ENCODE data around the gene FIG4. TPM values are rescaled to one million over a fixed set of nuclear protein-coding genes. Genes with fewer than 3 reads are reported as not detected.
A peak's percentile ranks its signal among the peaks of the same experiment; 100 is the strongest.

FIG4 gene
- total and polyA plus RNA-seq, 2 of the 4 experiments (the other 2 are of a cell fraction), result 12.1 to 15.4 TPM

GRCh38 chr6:109834131-109834530, 143.0 kb downstream of the FIG4 start:
- H3K14ac ChIP-seq (replicated peaks; ENCODE audit: low read depth, low read length), result no peak overlapping the region
- in situ Hi-C loops (cut with MboI; ENCODE audit: low sequenced_read_pairs), result no loop called here
- H2BK5ac ChIP-seq (ENCODE audit: low read depth, low read length, poor library complexity, severe bottlenecking), result no peak overlapping the region
- no peak overlapping the region for H3K23ac ChIP-seq (ENCODE audit: low read depth, low read length)
- H3K4ac ChIP-seq (ENCODE audit: low read depth, low read length), result no peak overlapping the region
- H3K79me1 ChIP-seq (ENCODE audit: low read depth in 1 of 2, low read length in 2 of 2), result no peaks in the 10 kb centered on the region
- H2BK15ac ChIP-seq (ENCODE audit: low read depth, low read length), result no peak overlapping the region
- no peak overlapping the region for H2BK20ac ChIP-seq (ENCODE audit: low read depth, low read length)
- WGBS, 2 experiments (ENCODE audit: extremely low coverage in 2 of 2, insufficient read length in 1 of 2), result no CpG with 5 or more reads among the region's 3 CpGs
- H3K27ac ChIP-seq (ENCODE audit: insufficient read depth, low read length), result no peak overlapping the region
- no peak overlapping the region for H2AK5ac ChIP-seq (ENCODE audit: low read depth, low read length)
- no peak overlapping the region for H2AK9ac ChIP-seq (replicated peaks; ENCODE audit: low read depth, low read length, poor library complexity)
- H3K27me3 ChIP-seq (ENCODE audit: control insufficient read depth, insufficient read depth, low read length), result no peaks in the 10 kb centered on the region
- no peak overlapping the region for H3K9ac ChIP-seq (ENCODE audit: low read depth, low read length)
- H2BK120ac ChIP-seq (ENCODE audit: low read depth, low read length), result no peak overlapping the region
- POLR2A ChIA-PET (ENCODE audit: unreplicated experiment), result no interaction called here
- no TSS peak for BruUV-seq (replicated peaks)
- H4K91ac ChIP-seq (ENCODE audit: insufficient read depth, low read depth, low read length), result no peak overlapping the region
- dilution Hi-C loops (cut with HindIII; ENCODE audit: low sequenced_read_pairs, unreplicated experiment), result no loop called here
- DNase-seq (peak; percentile 24), ATAC-seq (ENCODE audit: low read depth) (no peak)
- CTCF ChIA-PET, result no interaction called here
- H2AFZ ChIP-seq (replicated peaks; ENCODE audit: low read length, poor library complexity), result no peak overlapping the region
- no peak overlapping the region for H3K18ac ChIP-seq (ENCODE audit: low read depth, low read length)
- no peak overlapping the region for H4K5ac ChIP-seq (ENCODE audit: low read depth, low read length)
- no peaks in the 10 kb centered on the region for H4K20me1 ChIP-seq (ENCODE audit: insufficient read depth, low read length)
- no peaks in the 10 kb centered on the region; the same call in 1 of the 2 replicates for H3K9me1 ChIP-seq (ENCODE audit: insufficient read depth, low read length)
- no peaks in the 10 kb centered on the region for H3K9me3 ChIP-seq (ENCODE audit: control insufficient read depth, insufficient read depth, low read length)
- no peak overlapping the region for H4K8ac ChIP-seq (ENCODE audit: low read depth in 2 of 2, low read length in 2 of 2)
- no peak for TF ChIP-seq CEBPB (IDR thresholded peaks at IDR 0.05; ENCODE audit: low read depth, low read length)
- no peak for TF ChIP-seq MXI1 (IDR thresholded peaks at IDR 0.05; ENCODE audit: borderline replicate concordance, low read depth, low read length)
- no peak for TF ChIP-seq MAFK (IDR thresholded peaks at IDR 0.05; ENCODE audit: low read depth, low read length)
- no peak for TF ChIP-seq MAZ (IDR thresholded peaks at IDR 0.05; ENCODE audit: borderline replicate concordance, low read depth, low read length)
- no peak for TF ChIP-seq BHLHE40 (IDR thresholded peaks at IDR 0.05; ENCODE audit: low read depth, low read length)
- no peak for TF ChIP-seq FOS (IDR thresholded peaks at IDR 0.05; ENCODE audit: low read depth, low read length)
- no peak for TF ChIP-seq RAD21 (IDR thresholded peaks at IDR 0.05; ENCODE audit: low read length)
- no peak for TF ChIP-seq ELK1 (IDR thresholded peaks at IDR 0.05; ENCODE audit: borderline replicate concordance, low read depth, low read length)
- no peak for TF ChIP-seq CTCF (conservative IDR thresholded peaks at IDR 0.05; ENCODE audit: low read depth, low read length)
- H3K56ac ChIP-seq (ENCODE audit: extremely low read depth, insufficient read depth, low read length), result no peak overlapping the region
- H3K4me2 ChIP-seq (ENCODE audit: low read depth, low read length), result no peak overlapping the region
- no peak overlapping the region for H3K4me3 ChIP-seq (ENCODE audit: insufficient read depth, low read depth, low read length)
- H3K4me1 ChIP-seq (ENCODE audit: control insufficient read depth, insufficient read depth, low read length), result no peaks in the 10 kb centered on the region
- no peaks in the 10 kb centered on the region for H3K36me3 ChIP-seq (ENCODE audit: control insufficient read depth, insufficient read depth, low read length)
- intact Hi-C loops (cut with micrococcal nuclease), result no loop called here
